PC-9 (cell line): ENCODE data around the gene HTRA1. TPM values are rescaled to one million over a fixed set of nuclear protein-coding genes. Genes with fewer than 3 reads are reported as not detected.
A peak's percentile ranks its signal among the peaks of the same experiment; 100 is the strongest.

ENCODE experiments used
- BruUV-seq: library from RNA; stranded (reverse); fragments of 400-500 nt; replicated peaks from 2 replicates; lab custom pipeline; 2021; lab: Mats Ljungman, UMichigan
- CTCF ChIA-PET: fragments of 300-600 bp; sonication (Branson Sonifier 250); formaldehyde crosslinking; loops from one replicate; lab custom pipeline; 2022; ENCODE audit warnings: antibody characterized with exemption; lab: Charles Lee
- POLR2A ChIA-PET: fragments of 300-600 bp; sonication (Branson Sonifier 250); formaldehyde crosslinking; loops from one replicate; lab custom pipeline; 2022; ENCODE audit warnings: antibody characterized with exemption; ENCODE audit not compliant: unreplicated experiment; lab: Charles Lee
- DNase-seq, 2 experiments: peaks; one replicate each; pipeline versions ENCODE4 v3.0.0 to v3.0.0-alpha.2; 2015 to 2022; ENCODE audit warnings: mixed read lengths in 1 of 2
- H2AFZ ChIP-seq: fragments of 200-600 bp; sonication (generic); 2 replicates; pipeline ENCODE4 v1.8.1; 2017; ENCODE audit warnings: antibody characterized with exemption
- H3F3A ChIP-seq: fragments of 200-600 bp; sonication (generic); 2 replicates; pipeline ENCODE4 v1.8.1; 2017; ENCODE audit warnings: antibody characterized with exemption, mild to moderate bottlenecking, low read depth; ENCODE audit not compliant: insufficient read depth
- H3K27ac ChIP-seq: fragments of 200-600 bp; sonication (generic); 2 replicates; pipeline ENCODE4 v1.6.1; 2016; ENCODE audit warnings: mixed run types
- H3K27me3 ChIP-seq: fragments of 200-600 bp; sonication (generic); 2 replicates; pipeline ENCODE4 v1.6.1; 2016; ENCODE audit warnings: low read depth, mixed run types; ENCODE audit not compliant: insufficient read depth
- H3K36me3 ChIP-seq: fragments of 200-600 bp; sonication (generic); 2 replicates; pipeline ENCODE4 v1.6.1; 2016; ENCODE audit warnings: low read depth, mixed run types
- H3K4me1 ChIP-seq: fragments of 200-600 bp; sonication (generic); replicated peaks from 2 replicates; pipeline ENCODE4 v1.6.1; 2016; ENCODE audit warnings: mixed run types; ENCODE audit not compliant: insufficient read depth
- H3K4me2 ChIP-seq: fragments of 200-600 bp; sonication (generic); 2 replicates; pipeline ENCODE4 v1.6.1; 2017; ENCODE audit warnings: mixed run types
- H3K4me3 ChIP-seq: fragments of 200-600 bp; sonication (generic); 2 replicates; pipeline ENCODE4 v1.6.1; 2016; ENCODE audit warnings: mixed run types
- H3K79me2 ChIP-seq: fragments of 200-600 bp; sonication (generic); 2 replicates; pipeline ENCODE4 v1.6.1; 2017; ENCODE audit warnings: low read depth, mixed run types
- H3K9me2 ChIP-seq: fragments of 200-600 bp; sonication (generic); 2 replicates; pipeline ENCODE4 v1.8.1; 2017; ENCODE audit warnings: mild to moderate bottlenecking; ENCODE audit not compliant: insufficient read depth
- H3K9me3 ChIP-seq: fragments of 200-600 bp; sonication (generic); 2 replicates; pipeline ENCODE4 v1.8.1; 2016; ENCODE audit warnings: low read depth; ENCODE audit not compliant: insufficient read depth
- H4K20me1 ChIP-seq: fragments of 200-600 bp; sonication (generic); 2 replicates; pipeline ENCODE4 v1.8.1; 2017; ENCODE audit not compliant: insufficient read depth
- EZH2 ChIP-seq: fragments of 200-600 bp; sonication (generic); IDR thresholded peaks from 2 replicates; pipeline ENCODE4 v1.8.0; 2017; ENCODE audit warnings: antibody characterized with exemption, low read depth
- intact Hi-C: fragments of 100-400 bp; cut with micrococcal nuclease; formaldehyde crosslinking; loops from one replicate; pipeline ENCODE4 v1.10.0; 2022; ENCODE audit not compliant: unreplicated experiment
- total RNA-seq: library from RNA; stranded (reverse); gene quantifications from 2 replicates; pipeline ENCODE4 v1.2.3, GENCODE V29; 2021
- TF ChIP-seq, protein P1 (sequence below): fragments of 200-600 bp; sonication (generic); conservative IDR thresholded peaks from 2 replicates; pipeline ENCODE4 v1.6.1; 2017; ENCODE audit warnings: mixed run types, antibody characterized with exemption, mild to moderate bottlenecking, moderate library complexity

The HTRA1 gene
- total RNA-seq, 1 experiment from 2014 or later, result 18.0 TPM

DNA sequence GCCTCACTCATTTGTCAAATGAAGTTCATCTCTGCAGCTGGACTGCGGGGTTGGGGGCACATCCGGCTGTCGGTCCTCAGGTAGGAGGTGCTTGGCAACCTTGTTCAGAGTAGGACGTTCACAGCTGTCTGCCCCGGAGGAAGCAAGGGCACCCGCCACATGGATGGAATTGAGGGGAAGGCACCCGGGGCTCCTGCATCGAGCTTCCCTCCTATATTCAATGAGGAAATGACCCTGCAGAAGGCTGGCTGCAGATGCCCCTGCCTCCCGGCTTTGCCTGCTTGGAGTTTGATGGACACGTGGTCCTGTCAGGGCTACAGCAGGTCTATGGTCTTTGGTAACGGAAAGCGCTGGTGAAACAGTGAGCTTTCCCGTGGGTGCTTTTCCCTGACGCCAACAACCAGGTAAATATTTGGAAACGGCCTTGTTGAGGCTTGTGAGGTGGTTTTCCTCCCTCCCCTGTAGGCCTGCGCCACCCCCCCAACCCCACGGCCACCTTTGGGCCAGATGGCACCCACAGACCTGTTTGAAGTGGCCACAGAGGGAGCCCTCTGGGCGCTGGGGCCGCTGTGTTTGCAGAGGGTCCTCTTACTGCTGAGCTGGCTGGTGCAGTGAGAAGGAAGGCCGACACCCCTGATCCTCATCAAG, 32.9 kb downstream of the HTRA1 start:
- no peaks in the 10 kb centered on the region for H3F3A ChIP-seq
- no peaks in the 10 kb centered on the region for H3K36me3 ChIP-seq
- ChIA-PET CTCF (no interaction called here), POLR2A (interaction anchor here (0.5 kb wide), 1 partner anchor 1071 kb away, joined by 3 read pairs; no protein-coding TSS in a partner anchor)
- intact Hi-C loops, result no loop called here
- no peak overlapping the region for H3K4me3 ChIP-seq
- no peak overlapping the region for H3K27ac ChIP-seq
- TF ChIP-seq, protein P1, sequence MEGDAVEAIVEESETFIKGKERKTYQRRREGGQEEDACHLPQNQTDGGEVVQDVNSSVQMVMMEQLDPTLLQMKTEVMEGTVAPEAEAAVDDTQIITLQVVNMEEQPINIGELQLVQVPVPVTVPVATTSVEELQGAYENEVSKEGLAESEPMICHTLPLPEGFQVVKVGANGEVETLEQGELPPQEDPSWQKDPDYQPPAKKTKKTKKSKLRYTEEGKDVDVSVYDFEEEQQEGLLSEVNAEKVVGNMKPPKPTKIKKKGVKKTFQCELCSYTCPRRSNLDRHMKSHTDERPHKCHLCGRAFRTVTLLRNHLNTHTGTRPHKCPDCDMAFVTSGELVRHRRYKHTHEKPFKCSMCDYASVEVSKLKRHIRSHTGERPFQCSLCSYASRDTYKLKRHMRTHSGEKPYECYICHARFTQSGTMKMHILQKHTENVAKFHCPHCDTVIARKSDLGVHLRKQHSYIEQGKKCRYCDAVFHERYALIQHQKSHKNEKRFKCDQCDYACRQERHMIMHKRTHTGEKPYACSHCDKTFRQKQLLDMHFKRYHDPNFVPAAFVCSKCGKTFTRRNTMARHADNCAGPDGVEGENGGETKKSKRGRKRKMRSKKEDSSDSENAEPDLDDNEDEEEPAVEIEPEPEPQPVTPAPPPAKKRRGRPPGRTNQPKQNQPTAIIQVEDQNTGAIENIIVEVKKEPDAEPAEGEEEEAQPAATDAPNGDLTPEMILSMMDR, result no peak
- TF ChIP-seq EZH2, result no peak
- DNase-seq, result no peak
- H4K20me1 ChIP-seq, result no peaks in the 10 kb centered on the region
- TSS peak; percentile 39 for BruUV-seq
- no peaks in the 10 kb centered on the region for H3K9me2 ChIP-seq
- H2AFZ ChIP-seq, result no peak overlapping the region
- H3K4me2 ChIP-seq, result peak overlapping the region; percentile 46
- no peaks in the 10 kb centered on the region for H3K79me2 ChIP-seq
- no peaks in the 10 kb centered on the region for H3K27me3 ChIP-seq
- peaks cover 10% of the 10 kb centered on the region for H3K4me1 ChIP-seq
- H3K9me3 ChIP-seq, result no peaks in the 10 kb centered on the region

DNA sequence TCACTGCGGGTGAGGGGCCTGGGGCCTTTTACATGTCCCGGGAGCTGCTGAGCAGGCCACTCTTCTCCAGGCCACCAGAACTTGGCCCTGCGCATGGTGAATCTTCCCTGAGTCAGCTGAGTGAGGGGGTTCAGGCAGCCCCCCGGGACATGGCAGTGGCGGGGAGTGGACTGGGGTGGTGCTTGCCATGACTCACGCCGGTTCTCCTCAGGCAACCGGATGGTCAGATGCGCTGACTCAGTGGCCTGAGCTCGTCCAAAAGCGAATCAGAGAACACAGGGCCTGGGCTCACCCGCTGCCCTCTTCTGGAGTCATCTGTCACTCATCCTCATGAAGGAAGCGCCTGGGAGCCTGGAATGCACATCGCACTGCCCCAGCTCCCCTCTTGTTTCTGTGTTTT, 33.5 kb downstream of the HTRA1 start:
- H3K4me3 ChIP-seq, result no peak overlapping the region
- H3K4me1 ChIP-seq, result peaks cover 10% of the 10 kb centered on the region
- no peaks in the 10 kb centered on the region for H3K36me3 ChIP-seq
- no peaks in the 10 kb centered on the region for H3K27me3 ChIP-seq
- no peaks in the 10 kb centered on the region for H3K79me2 ChIP-seq
- no peak for TF ChIP-seq EZH2
- TF ChIP-seq, protein P1, result no peak
- H4K20me1 ChIP-seq, result no peaks in the 10 kb centered on the region
- H3F3A ChIP-seq, result no peaks in the 10 kb centered on the region
- H3K9me3 ChIP-seq, result no peaks in the 10 kb centered on the region
- no peak overlapping the region for H2AFZ ChIP-seq
- ChIA-PET POLR2A (interaction anchor here (0.5 kb wide), 2 partner anchors 138 to 1071 kb away, joined by 3 to 4 read pairs; no protein-coding TSS in a partner anchor), CTCF (interaction anchor here (0.6 kb wide), 1 partner anchor 56 kb away, joined by 3 read pairs; no protein-coding TSS in a partner anchor)
- no peak overlapping the region for H3K27ac ChIP-seq
- intact Hi-C loops, result no loop called here
- no peaks in the 10 kb centered on the region for H3K9me2 ChIP-seq
- BruUV-seq, result no TSS peak
- peak overlapping the region; percentile 46 for H3K4me2 ChIP-seq
- peak; percentile 57 to 62 for DNase-seq

DNA sequence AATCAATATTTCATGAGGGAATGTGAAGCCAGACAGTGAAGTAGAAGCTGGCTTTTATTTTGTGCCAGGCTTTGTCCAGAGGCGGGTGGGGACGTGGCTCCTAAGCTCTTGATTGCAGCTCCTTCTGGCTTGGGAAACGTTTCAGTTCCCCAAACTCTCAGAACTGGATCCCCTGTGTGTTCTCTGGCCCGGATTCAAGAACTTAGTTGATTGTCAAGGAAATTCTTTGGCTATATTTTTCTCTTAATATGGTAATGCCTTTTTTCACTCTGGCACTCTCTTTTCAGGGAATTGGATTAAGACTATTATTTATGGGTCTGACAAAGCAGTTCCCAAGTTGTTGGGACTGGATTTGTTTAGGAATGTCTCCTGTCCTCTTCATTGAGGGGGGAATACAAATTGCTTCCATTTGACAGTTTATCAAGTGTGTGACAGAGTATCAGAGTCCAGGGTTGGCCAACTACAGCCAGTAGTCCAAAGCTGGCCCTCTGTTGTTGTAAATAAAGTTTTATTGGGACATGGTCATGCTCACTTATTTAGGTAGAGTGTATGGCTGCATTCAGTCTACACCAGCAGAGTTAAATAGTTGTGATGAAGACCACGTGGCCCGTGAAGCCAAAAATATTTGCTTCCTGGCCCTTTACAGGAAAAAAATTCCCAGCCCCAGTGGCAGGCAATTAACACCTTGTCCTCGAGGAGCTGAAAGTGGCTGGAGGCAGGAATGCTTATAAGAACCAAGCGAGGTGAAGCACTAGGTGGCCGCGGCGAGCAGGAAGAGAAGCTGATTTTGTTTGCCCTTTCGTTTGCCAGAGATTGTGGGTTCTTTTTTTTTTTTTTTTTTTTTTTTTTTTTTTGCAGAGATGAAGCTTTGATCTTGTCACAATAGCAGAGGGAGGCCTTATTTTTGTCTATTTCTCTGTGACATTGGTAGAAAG, 34.3 kb downstream of the HTRA1 start:
- ChIA-PET CTCF (interaction anchor here (0.6 kb wide), 1 partner anchor 55 kb away, joined by 3 read pairs; no protein-coding TSS in a partner anchor), POLR2A (interaction anchor here (0.5 to 0.6 kb wide), 2 partner anchors 139 to 157 kb away, joined by 4 to 23 read pairs; no protein-coding TSS in a partner anchor)
- no peaks in the 10 kb centered on the region for H3K27me3 ChIP-seq
- H3K27ac ChIP-seq, result no peak overlapping the region
- peaks cover 10% of the 10 kb centered on the region for H3K4me1 ChIP-seq
- TF ChIP-seq EZH2, result no peak
- TF ChIP-seq, protein P1, result no peak
- TSS peak; percentile 24 for BruUV-seq
- peak overlapping the region; percentile 46 for H3K4me2 ChIP-seq
- H3K9me2 ChIP-seq, result no peaks in the 10 kb centered on the region
- DNase-seq, result no peak
- intact Hi-C loops, result no loop called here
- H3K79me2 ChIP-seq, result no peaks in the 10 kb centered on the region
- H3K9me3 ChIP-seq, result no peaks in the 10 kb centered on the region
- H4K20me1 ChIP-seq, result no peaks in the 10 kb centered on the region
- no peaks in the 10 kb centered on the region for H3K36me3 ChIP-seq
- no peaks in the 10 kb centered on the region for H3F3A ChIP-seq
- H3K4me3 ChIP-seq, result no peak overlapping the region
- H2AFZ ChIP-seq, result no peak overlapping the region
